ENCODE data around the gene EYA2. TPM values are rescaled to one million over a fixed set of nuclear protein-coding genes. Genes with fewer than 3 reads are reported as not detected.

Gene EYA2
- polyA plus RNA-seq, 1 experiment = 4.0 TPM

- no peak for DNase-seq (ENCODE audit: low read depth, low spot score)
- Histone ChIP-seq H3K27me3 (ENCODE audit: control insufficient read depth, insufficient read depth, low read length) (no peaks in the 10 kb centered on the region), H3K27ac (ENCODE audit: low read depth, low read length) (no peak overlapping the region), H3K4me3 (ENCODE audit: low read depth, low read length) (no peak overlapping the region), H3K9me3 (ENCODE audit: control insufficient read depth, insufficient read depth, low read length) (peaks cover 14% of the 10 kb centered on the region)
- TF ChIP-seq, protein P1, sequence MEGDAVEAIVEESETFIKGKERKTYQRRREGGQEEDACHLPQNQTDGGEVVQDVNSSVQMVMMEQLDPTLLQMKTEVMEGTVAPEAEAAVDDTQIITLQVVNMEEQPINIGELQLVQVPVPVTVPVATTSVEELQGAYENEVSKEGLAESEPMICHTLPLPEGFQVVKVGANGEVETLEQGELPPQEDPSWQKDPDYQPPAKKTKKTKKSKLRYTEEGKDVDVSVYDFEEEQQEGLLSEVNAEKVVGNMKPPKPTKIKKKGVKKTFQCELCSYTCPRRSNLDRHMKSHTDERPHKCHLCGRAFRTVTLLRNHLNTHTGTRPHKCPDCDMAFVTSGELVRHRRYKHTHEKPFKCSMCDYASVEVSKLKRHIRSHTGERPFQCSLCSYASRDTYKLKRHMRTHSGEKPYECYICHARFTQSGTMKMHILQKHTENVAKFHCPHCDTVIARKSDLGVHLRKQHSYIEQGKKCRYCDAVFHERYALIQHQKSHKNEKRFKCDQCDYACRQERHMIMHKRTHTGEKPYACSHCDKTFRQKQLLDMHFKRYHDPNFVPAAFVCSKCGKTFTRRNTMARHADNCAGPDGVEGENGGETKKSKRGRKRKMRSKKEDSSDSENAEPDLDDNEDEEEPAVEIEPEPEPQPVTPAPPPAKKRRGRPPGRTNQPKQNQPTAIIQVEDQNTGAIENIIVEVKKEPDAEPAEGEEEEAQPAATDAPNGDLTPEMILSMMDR (IDR thresholded peaks at IDR 0.05; ENCODE audit: low read depth, low read length) = no peak
- ChIA-PET POLR2A (no interaction called here), CTCF (no interaction called here)
Measured at GRCh38 chr20:47073766-47074475, 179.3 kb downstream of the EYA2 start.

GRCh38 chr20:47075263-47075662, 180.6 kb downstream of the EYA2 start:
- Histone ChIP-seq H3K27ac (ENCODE audit: low read depth, low read length) (no peak overlapping the region), H3K4me3 (ENCODE audit: low read depth, low read length) (no peak overlapping the region), H3K27me3 (ENCODE audit: control insufficient read depth, insufficient read depth, low read length) (no peaks in the 10 kb centered on the region), H3K9me3 (ENCODE audit: control insufficient read depth, insufficient read depth, low read length) (peaks cover 9% of the 10 kb centered on the region)
- DNase-seq (ENCODE audit: low read depth, low spot score) = no peak
- ChIA-PET POLR2A (no interaction called here), CTCF (no interaction called here)
- TF ChIP-seq, protein P1 (IDR thresholded peaks at IDR 0.05; ENCODE audit: low read depth, low read length) = no peak

- peaks cover 8% of the 10 kb centered on the region for H3K9me3 ChIP-seq (ENCODE audit: control insufficient read depth, insufficient read depth, low read length)
- H3K4me3 ChIP-seq (ENCODE audit: low read depth, low read length) = no peak overlapping the region
- ChIA-PET POLR2A (no interaction called here), CTCF (no interaction called here)
- no peak overlapping the region for H3K27ac ChIP-seq (ENCODE audit: low read depth, low read length)
- no peak for DNase-seq (ENCODE audit: low read depth, low spot score)
- TF ChIP-seq, protein P1 (IDR thresholded peaks at IDR 0.05; ENCODE audit: low read depth, low read length) = no peak
- no peaks in the 10 kb centered on the region for H3K27me3 ChIP-seq (ENCODE audit: control insufficient read depth, insufficient read depth, low read length)
Measured at GRCh38 chr20:47079047-47079446, 184.4 kb downstream of the EYA2 start.

DNA sequence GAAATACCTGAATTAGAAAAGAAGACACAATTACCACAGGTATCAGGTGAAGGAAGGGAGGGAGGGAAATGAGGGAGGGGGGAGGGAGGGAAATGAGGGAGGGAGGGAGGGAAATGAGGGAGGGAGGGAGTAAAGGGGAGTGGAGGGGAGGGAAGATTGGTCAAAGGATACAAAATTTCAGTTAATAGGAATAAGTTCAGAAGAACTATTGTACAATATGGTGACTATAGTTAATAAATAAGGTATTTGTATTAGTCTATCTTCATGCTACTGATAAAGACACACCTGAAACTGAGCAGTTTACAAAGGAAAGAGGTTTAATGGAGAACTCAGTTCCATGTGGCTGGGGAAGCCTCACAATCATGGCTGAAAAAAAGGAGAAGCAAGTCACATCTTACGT, 185.7 kb downstream of the EYA2 start:
- DNase-seq (ENCODE audit: low read depth, low spot score) = no peak
- Histone ChIP-seq H3K9me3 (ENCODE audit: control insufficient read depth, insufficient read depth, low read length) (peaks cover 5% of the 10 kb centered on the region; the same call in 1 of the 2 replicates), H3K27ac (ENCODE audit: low read depth, low read length) (no peak overlapping the region), H3K4me3 (ENCODE audit: low read depth, low read length) (no peak overlapping the region), H3K27me3 (ENCODE audit: control insufficient read depth, insufficient read depth, low read length) (no peaks in the 10 kb centered on the region)
- TF ChIP-seq, protein P1 (IDR thresholded peaks at IDR 0.05; ENCODE audit: low read depth, low read length) = no peak
- ChIA-PET POLR2A (no interaction called here), CTCF (no interaction called here)

DNA sequence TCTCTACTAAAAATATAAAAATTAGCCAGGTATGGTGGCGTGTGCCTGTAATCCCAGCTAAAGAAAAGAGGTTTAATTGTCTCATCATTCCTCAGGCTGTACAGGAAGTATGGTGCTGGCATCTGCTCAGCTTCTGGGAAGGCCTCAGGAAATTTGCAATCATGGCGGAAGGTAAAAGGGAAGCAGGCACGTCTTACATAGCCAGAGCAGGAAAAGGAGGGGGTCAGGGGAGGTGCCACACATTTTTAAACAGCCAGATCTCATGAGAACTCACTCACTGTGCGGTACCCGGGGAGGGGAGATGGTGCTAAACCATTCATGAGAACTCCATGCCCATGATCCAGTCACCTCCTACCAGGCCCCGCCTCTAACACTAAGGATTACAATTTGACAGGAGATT, 191.7 kb downstream of the EYA2 start:
- CTCF ChIA-PET = no interaction called here
- DNase-seq (ENCODE audit: low read depth, low spot score) = no peak
- TF ChIP-seq, protein P1 (IDR thresholded peaks at IDR 0.05; ENCODE audit: low read depth, low read length) = no peak
- no peak overlapping the region for H3K27ac ChIP-seq (ENCODE audit: low read depth, low read length)
- peaks cover 3% of the 10 kb centered on the region; the same call in 1 of the 2 replicates for H3K9me3 ChIP-seq (ENCODE audit: control insufficient read depth, insufficient read depth, low read length)
- POLR2A ChIA-PET = no interaction called here
- H3K4me3 ChIP-seq (ENCODE audit: low read depth, low read length) = no peak overlapping the region
- no peaks in the 10 kb centered on the region for H3K27me3 ChIP-seq (ENCODE audit: control insufficient read depth, insufficient read depth, low read length)
